ENCODE results near the gene FBXO9. TPM values are rescaled to one million over a fixed set of nuclear protein-coding genes. Genes with fewer than 3 reads are reported as not detected.

The FBXO9 gene
- total and polyA plus RNA-seq, 2 of the 8 experiments (the other 6 are each of a cell fraction or from before 2014, with no cell fraction given), result 41.3 to 50.9 TPM

GRCh38 chr6:53101006-53101405, 35.8 kb downstream of the FBXO9 start:
- no peak overlapping the region for H2BK15ac ChIP-seq (ENCODE audit: low read length)
- no peaks in the 10 kb centered on the region for H3K9me3 ChIP-seq (ENCODE audit: insufficient read depth in 2 of 2, low read depth in 1 of 2, low read length in 1 of 2)
- H2BK12ac ChIP-seq (ENCODE audit: low read depth, low read length), result no peak overlapping the region
- FAIRE-seq (no peak), DNase-seq (ENCODE audit: low read depth in 1 of 2, low spot score in 2 of 2) (no peak)
- H2BK5ac ChIP-seq (ENCODE audit: low read depth, low read length), result no peak overlapping the region
- no peak overlapping the region for H4K8ac ChIP-seq (ENCODE audit: extremely low read depth, insufficient read depth, low read length)
- H3K79me2 ChIP-seq (ENCODE audit: control insufficient read depth in 1 of 2, insufficient read depth in 2 of 2, low read length in 2 of 2), result no peaks in the 10 kb centered on the region
- no peak overlapping the region for H2BK20ac ChIP-seq (ENCODE audit: low read length)
- H3K23ac ChIP-seq (ENCODE audit: insufficient read length), result no peak overlapping the region
- H3K4ac ChIP-seq (replicated peaks; ENCODE audit: insufficient read length, low read depth, low read length), result no peak overlapping the region
- H3K4me1 ChIP-seq (replicated peaks in 1 of 4; ENCODE audit: control insufficient read depth in 3 of 4, insufficient read depth in 4 of 4, low read length in 3 of 4), result no peaks in the 10 kb centered on the region
- no peak overlapping the region for H2BK120ac ChIP-seq (replicated peaks; ENCODE audit: low read depth, low read length)
- WGBS, 2 experiments (ENCODE audit: extremely low coverage in 1 of 2, insufficient coverage in 1 of 2, insufficient read length in 1 of 2, insufficient replicate concordance in 2 of 2, low coverage in 1 of 2, low lambda C conversion rate in 2 of 2, missing lambda C conversion rate in 1 of 2), result 93% methylated on average over 2 of the region's 2 CpGs; no CpG with 5 or more reads in 1 of the 2 experiments
- H4K20me1 ChIP-seq (replicated peaks in 1 of 2; ENCODE audit: control insufficient read depth in 1 of 2, insufficient read depth in 2 of 2, low read length in 2 of 2), result no peaks in the 10 kb centered on the region
- H3K4me2 ChIP-seq (ENCODE audit: insufficient read depth in 1 of 2, low read depth in 2 of 2, low read length in 2 of 2), result no peak overlapping the region
- no peak overlapping the region for H3K18ac ChIP-seq (ENCODE audit: extremely low read depth, low read length)
- no peak overlapping the region for H3K4me3 ChIP-seq (ENCODE audit: extremely low read depth in 1 of 4, insufficient read depth in 2 of 4, low read depth in 3 of 4, low read length in 4 of 4)
- H3K36me3 ChIP-seq (ENCODE audit: control insufficient read depth in 2 of 4, insufficient read depth in 4 of 4, low read length in 3 of 4), result peaks cover 0 to 29% (median 11%) of the 10 kb centered on the region in 4 experiments; a peak in 6 of 8 replicates
- no peak overlapping the region for H4K5ac ChIP-seq (ENCODE audit: insufficient read length, low read depth, low read length)
- H4K91ac ChIP-seq (replicated peaks; ENCODE audit: insufficient read length, low read length), result no peak overlapping the region
- H3K27me3 ChIP-seq (replicated peaks in 1 of 4; ENCODE audit: control insufficient read depth in 3 of 4, extremely low read depth in 1 of 4, insufficient read depth in 3 of 4, low read length in 3 of 4), result no peaks in the 10 kb centered on the region
- H3K9ac ChIP-seq (replicated peaks in 1 of 4; ENCODE audit: extremely low read depth in 1 of 4, low read depth in 3 of 4, low read length in 3 of 4), result no peak overlapping the region
- H3K27ac ChIP-seq (ENCODE audit: low read depth, low read length), result no peak overlapping the region
- no peak overlapping the region for H2AFZ ChIP-seq (ENCODE audit: low read length)
- ChIA-PET CTCF (ENCODE audit: partially characterized antibody) (interaction anchor here (0.6 kb wide), 1 partner anchor 384 kb away, joined by 4 read pairs; no protein-coding TSS in a partner anchor), POLR2A (ENCODE audit: partially characterized antibody) (no interaction called here)
- no peaks in the 10 kb centered on the region for H3K79me1 ChIP-seq (ENCODE audit: low read depth, low read length)
- H2AK5ac ChIP-seq (ENCODE audit: low read depth, low read length), result no peak overlapping the region
- no peak for TF ChIP-seq EP300 (IDR thresholded peaks at IDR 0.05; ENCODE audit: borderline replicate concordance in 1 of 2, low read depth in 2 of 2, low read length in 2 of 2)
- TF ChIP-seq JUND (IDR thresholded peaks at IDR 0.05; ENCODE audit: low read length), result no peak
- TF ChIP-seq ZNF274 (IDR thresholded peaks at IDR 0.05; ENCODE audit: borderline replicate concordance, extremely low read depth, low read length), result no peak
- TF ChIP-seq SP2 (IDR thresholded peaks at IDR 0.05; ENCODE audit: low read length), result no peak
- TF ChIP-seq TBP (IDR thresholded peaks at IDR 0.05; ENCODE audit: low read depth, low read length), result no peak
- TF ChIP-seq SIRT6 (IDR thresholded peaks at IDR 0.05; ENCODE audit: low read length), result no peak
- no peaks in the 10 kb centered on the region for H3K23me2 ChIP-seq (ENCODE audit: low read depth, low read length)
- H3K14ac ChIP-seq (ENCODE audit: insufficient read length), result no peak overlapping the region
- no peak overlapping the region for H3K56ac ChIP-seq (replicated peaks; ENCODE audit: insufficient read length, low read depth, low read length)
